Activated CD8-positive, alpha-beta memory T cell treated with anti-CD3 and anti-CD28 coated beads, Interleukin-2, amount 50 U/mL, for 1 hour (primary cell): ENCODE measurements around the gene CACNB1.
"Not testable (repeated sequence)": the region's sequence is repeated elsewhere in the genome, so short reads cannot be mapped to it uniquely, and the experiment has no call there.

Source experiments
- DNase-seq: peaks from one replicate; pipeline ENCODE4 v3.0.0-alpha.2; 2020; ENCODE audit errors: extremely low read depth

CACNB1 gene

GRCh38 chr17:39174920-39175694, 22.4 kb downstream of the CACNB1 start:
- peak; percentile 53 for DNase-seq

DNA sequence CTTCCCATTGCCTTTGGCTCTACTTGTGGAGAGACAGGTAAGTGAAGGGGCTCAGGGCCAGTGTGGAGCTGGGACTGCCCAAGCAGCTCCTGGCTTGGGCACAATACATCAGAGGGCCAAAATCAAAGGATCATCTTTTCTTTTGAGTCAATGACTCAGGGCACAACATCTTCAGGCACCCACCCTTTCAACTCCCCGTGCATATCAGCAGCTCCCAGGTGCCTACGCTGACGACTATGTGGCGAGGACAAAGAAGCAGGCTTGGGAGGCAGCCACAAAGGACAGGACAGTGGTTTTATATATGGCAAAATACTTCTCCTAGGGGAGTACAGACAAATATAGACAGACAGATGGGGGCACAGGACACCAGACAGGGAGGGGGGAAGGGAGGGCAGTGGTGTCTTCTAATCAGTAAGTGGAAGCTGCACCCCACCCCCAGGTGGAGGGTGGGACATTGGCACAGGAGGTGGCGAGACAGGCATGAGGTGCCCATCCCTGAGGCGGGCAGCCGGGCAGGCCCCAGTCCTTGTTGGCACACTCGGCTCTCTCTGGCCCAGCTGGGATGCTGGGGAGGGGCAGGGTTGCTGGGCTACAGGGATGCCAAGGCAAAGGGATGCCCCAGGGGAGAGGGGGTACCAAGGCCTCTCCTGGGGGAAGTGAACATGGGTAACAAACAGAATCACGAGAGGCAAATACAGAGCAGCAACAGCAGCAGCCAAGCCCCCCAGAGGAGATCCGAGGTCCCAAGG, 23.8 kb downstream of the CACNB1 start:
- DNase-seq = no peak

DNA sequence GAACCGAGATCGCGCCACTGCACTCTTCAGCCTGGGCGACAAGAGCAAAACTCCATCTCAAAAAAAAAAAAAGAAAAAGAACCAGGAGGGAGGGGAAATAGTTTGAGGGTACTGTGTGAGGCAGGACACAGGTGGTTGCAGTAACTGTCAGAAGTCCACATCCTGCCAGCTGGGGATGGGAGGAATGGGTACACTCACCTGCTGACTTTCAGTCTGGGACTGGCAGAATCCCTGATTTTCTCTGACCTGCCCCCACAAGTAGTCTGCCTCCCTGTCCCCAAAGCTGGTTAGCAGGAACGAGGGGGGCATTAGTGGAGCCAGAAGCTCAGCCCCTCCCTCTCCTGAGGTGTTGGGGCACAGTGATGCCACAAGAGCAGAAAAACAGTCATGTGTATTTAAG, 24.4 kb downstream of the CACNB1 start:
- no peak for DNase-seq

DNA sequence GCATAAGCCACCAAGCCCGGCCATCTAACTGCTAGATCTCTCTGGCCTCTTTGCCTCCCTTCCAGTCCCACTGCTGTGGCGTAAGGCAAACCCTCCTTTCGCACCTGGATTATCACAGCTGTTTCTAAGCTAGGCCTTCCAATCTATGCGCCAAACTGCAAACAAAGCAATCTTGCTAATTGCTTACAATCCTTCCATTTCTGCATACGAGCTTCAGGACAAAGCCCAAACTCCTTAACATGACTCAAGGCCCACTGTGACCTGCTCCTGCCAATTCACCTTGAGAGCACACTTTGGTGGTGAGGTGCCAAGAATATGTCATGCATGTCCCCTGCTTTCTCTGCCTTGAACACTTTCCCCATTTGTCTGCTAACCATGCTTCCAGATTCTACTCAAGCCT, 25.5 kb downstream of the CACNB1 start:
- DNase-seq = no peak

GRCh38 chr17:39170558-39170957, 26.9 kb downstream of the CACNB1 start:
- no peak for DNase-seq

GRCh38 chr17:39170109-39170508, 27.4 kb downstream of the CACNB1 start:
- DNase-seq = no peak

- DNase-seq = no peak
These were observed 28.0 kb downstream of the CACNB1 start for GRCh38 chr17:39169518-39169917.

GRCh38 chr17:39169101-39169500, 28.4 kb downstream of the CACNB1 start:
- DNase-seq = no peak

GRCh38 chr17:39168503-39168902, 29.0 kb downstream of the CACNB1 start:
- not testable (repeated sequence) for DNase-seq

DNA sequence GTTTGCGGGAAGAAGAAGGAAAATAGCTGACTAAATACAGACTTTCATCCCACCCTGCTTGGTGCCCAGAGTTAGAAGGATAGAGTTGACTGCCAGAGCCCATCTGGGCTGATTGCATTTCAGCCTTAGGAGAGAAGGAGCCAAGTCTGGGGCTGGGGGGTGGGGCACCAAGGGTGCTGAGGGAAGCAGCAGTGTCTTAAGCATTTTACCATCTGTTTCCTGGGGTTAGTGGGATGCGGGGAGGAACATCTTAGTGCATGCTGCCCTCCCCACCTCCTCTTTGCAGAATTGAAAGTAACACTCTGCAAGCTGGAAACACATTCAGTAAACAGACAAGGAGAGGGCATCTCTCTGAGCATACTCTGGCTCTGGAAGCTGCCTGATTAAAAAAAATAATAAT, 30.0 kb downstream of the CACNB1 start:
- no peak for DNase-seq

DNA sequence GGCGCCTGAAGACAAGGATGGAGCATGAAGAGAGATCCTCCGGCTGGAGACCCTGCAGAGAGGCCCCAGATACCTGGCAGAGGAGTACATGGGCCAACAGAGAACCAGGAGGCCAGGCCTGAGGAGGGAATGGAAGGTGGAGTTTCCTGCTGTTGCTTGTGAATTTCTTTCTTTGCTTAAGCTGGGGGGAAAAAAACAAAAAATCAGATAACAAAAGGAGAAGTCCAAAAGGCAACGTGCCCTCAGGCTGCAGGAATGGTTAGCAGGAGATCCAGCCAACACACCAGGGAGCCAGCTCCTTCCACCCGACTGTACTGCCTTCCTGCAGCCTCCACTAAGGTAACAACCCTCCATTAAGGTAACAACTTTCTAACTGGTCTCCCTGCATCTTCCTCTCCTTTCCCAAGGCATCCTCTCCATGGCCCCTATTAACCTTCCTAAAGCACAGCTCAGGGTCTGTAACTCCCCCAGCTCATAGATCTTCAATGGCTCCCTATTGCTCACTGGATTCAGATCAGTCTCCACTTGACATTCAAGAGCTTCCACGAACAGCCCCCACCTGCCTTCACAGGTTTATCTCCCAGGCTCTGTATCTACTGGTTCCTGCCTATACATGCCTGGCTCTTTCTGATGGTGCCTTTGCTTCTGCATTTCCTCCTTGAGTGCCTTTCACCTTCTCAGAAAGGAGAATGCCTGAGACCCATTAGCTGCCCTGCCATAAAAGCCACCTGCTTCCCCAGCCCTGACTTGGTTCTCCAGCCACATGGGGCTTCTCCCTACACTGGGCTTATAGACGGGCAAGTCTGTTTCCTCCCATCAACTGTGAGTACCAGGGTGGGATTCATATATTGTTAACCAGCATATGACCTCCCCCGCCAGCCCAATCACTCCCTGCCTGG, 30.8 kb downstream of the CACNB1 start:
- no peak for DNase-seq

GRCh38 chr17:39165841-39166349, 31.6 kb downstream of the CACNB1 start, which contains the start of gene ARL5C:
Gene ARL5C, minus strand, starts transcription at chr17:39166161. Its CDS starts 401 bp downstream, at chr17:39165760.
- no peak for DNase-seq

GRCh38 chr17:39165178-39165840, 32.2 kb downstream of the CACNB1 start:
- no peak for DNase-seq

DNA sequence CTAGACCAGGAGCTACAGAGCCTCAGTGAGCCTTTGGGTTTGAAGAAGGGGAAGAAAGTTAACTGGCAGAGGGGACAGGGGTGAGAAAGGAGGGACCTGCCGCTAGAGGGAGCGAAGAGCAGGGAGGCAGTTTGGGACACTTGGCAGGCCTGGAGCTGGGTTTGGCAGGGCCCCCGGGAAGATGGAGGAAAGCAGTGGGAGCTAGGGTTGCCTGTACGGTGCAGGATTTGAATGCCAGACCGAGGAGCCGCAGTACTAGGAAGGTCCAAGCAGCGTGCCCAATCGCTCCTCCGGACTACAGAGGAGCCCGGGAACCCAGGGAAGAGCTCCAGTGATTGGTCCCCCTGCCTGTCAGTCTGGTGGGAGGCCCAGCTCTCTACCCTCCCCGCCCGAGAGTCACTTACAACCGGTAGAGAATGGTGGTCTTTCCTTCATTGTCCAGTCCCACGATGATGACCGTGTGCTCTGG, 32.8 kb downstream of the CACNB1 start:
- DNase-seq = peak; percentile 46

GRCh38 chr17:39161962-39162361, 35.5 kb downstream of the CACNB1 start:
- no peak for DNase-seq

GRCh38 chr17:39158623-39159022, 38.8 kb downstream of the CACNB1 start:
- DNase-seq = no peak

- no peak for DNase-seq
These were observed 41.0 kb downstream of the CACNB1 start for GRCh38 chr17:39156491-39156890.

DNA sequence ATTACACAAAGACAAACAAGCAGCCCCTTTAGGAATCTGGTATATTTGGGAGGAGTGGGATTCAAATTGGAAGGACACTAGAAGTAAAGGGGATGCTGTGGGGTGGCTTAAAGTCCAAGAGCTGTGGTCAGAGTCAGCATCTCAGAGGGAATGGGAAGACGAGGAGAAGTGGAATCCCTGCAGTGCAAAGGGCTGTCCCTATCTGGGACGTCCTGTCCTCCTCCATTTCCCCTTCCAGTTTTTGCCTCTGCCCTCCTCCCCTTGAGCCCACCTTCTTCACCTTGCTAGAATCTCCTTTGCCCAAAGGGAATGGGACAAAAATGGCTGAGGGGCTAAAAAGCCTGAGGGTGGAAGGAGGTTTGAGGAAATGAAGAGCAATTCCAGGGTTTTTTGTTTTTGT, 41.8 kb downstream of the CACNB1 start:
- DNase-seq = no peak

- DNase-seq = peak; percentile 73
These were observed 43.8 kb downstream of the CACNB1 start for GRCh38 chr17:39153599-39154051.

GRCh38 chr17:39151943-39152818, 45.3 kb downstream of the CACNB1 start:
- DNase-seq = no peak
